ENCODE measurements around the gene ELL2. TPM values are rescaled to one million over a fixed set of nuclear protein-coding genes. Genes with fewer than 3 reads are reported as not detected.
A peak's percentile ranks its signal among the peaks of the same experiment; 100 is the strongest.

The ELL2 gene
- total and polyA plus RNA-seq, 2 of the 13 experiments (the other 11 are each of a cell fraction or from before 2014, with no cell fraction given) = 78.9 to 97.1 TPM

DNA sequence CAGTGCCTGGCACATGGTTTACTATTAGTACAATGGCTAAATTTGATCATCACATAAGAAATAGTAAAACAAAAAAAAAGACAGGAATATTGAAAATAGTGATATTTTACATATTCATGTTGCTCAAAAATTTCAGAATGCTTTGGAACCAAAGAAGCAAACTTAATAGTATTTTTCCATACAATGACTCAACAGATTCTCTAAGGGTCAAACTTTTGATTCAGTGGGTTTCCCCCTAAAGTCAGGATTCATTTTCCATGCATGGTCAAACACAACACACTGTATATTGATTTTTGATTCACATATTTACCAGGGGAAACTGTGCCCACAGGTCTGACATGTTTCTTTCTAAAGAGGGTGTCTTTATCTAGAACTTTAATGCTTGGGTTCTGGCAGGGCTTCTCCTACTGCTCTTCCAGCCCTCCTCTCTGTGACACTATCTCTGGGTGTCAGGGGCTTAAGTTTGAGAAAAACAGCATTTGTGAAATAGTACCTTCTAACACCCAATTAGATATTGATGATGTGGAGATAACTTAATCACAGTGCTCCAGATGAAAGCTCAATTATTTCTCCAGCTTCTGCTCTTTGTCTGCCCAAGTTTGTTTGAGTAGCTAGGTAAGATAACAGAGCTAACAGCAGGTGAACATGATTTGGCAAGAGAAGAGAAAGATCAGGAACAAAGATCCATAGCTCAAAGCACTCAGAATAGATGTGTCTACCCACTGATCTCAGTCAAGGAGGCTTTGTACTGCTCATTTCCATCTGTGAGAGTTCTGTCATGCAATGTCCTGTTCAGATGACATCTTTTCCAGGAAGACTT is 35.5 kb upstream of the ELL2 start (continued):
- TF ChIP-seq, protein P1, sequence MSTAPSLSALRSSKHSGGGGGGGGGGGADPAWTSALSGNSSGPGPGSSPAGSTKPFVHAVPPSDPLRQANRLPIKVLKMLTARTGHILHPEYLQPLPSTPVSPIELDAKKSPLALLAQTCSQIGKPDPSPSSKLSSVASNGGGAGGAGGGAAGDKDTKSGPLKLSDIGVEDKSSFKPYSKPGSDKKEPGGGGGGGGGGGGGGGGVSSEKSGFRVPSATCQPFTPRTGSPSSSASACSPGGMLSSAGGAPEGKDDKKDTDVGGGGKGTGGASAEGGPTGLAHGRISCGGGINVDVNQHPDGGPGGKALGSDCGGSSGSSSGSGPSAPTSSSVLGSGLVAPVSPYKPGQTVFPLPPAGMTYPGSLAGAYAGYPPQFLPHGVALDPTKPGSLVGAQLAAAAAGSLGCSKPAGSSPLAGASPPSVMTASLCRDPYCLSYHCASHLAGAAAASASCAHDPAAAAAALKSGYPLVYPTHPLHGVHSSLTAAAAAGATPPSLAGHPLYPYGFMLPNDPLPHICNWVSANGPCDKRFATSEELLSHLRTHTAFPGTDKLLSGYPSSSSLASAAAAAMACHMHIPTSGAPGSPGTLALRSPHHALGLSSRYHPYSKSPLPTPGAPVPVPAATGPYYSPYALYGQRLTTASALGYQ (CRISPR knock-in tag; IDR thresholded peaks at IDR 0.05) = no peak
- TF ChIP-seq TGIF2 (CRISPR knock-in tag; IDR thresholded peaks at IDR 0.05) (0 out of 2 replicates have a peak, but pooled peaks have one; percentile 34), SAP130 (CRISPR knock-in tag; IDR thresholded peaks at IDR 0.05; ENCODE audit: low read depth) (peak; percentile 49), ZNF552 (CRISPR knock-in tag; IDR thresholded peaks at IDR 0.05; ENCODE audit: borderline replicate concordance) (no peak), FOXJ3 (CRISPR knock-in tag; IDR thresholded peaks at IDR 0.05; ENCODE audit: borderline replicate concordance) (peak; percentile 22; the same call in 1 of the 2 replicates), FOXC1 (CRISPR knock-in tag; IDR thresholded peaks at IDR 0.05; ENCODE audit: borderline replicate concordance) (no peak), ATF7 (IDR thresholded peaks at IDR 0.05) (no peak), ATF7 (CRISPR knock-in tag; IDR thresholded peaks at IDR 0.05) (no peak), ZNF318 (CRISPR knock-in tag; IDR thresholded peaks at IDR 0.05) (no peak), ZNF224 (CRISPR knock-in tag; IDR thresholded peaks at IDR 0.05) (no peak), NR2F2 (IDR thresholded peaks at IDR 0.05; ENCODE audit: borderline replicate concordance, low read depth) (peak; percentile 31; the same call in 1 of the 2 replicates), ETV6 (CRISPR knock-in tag; conservative IDR thresholded peaks at IDR 0.05) (no peak)
- TF ChIP-seq, protein P2, sequence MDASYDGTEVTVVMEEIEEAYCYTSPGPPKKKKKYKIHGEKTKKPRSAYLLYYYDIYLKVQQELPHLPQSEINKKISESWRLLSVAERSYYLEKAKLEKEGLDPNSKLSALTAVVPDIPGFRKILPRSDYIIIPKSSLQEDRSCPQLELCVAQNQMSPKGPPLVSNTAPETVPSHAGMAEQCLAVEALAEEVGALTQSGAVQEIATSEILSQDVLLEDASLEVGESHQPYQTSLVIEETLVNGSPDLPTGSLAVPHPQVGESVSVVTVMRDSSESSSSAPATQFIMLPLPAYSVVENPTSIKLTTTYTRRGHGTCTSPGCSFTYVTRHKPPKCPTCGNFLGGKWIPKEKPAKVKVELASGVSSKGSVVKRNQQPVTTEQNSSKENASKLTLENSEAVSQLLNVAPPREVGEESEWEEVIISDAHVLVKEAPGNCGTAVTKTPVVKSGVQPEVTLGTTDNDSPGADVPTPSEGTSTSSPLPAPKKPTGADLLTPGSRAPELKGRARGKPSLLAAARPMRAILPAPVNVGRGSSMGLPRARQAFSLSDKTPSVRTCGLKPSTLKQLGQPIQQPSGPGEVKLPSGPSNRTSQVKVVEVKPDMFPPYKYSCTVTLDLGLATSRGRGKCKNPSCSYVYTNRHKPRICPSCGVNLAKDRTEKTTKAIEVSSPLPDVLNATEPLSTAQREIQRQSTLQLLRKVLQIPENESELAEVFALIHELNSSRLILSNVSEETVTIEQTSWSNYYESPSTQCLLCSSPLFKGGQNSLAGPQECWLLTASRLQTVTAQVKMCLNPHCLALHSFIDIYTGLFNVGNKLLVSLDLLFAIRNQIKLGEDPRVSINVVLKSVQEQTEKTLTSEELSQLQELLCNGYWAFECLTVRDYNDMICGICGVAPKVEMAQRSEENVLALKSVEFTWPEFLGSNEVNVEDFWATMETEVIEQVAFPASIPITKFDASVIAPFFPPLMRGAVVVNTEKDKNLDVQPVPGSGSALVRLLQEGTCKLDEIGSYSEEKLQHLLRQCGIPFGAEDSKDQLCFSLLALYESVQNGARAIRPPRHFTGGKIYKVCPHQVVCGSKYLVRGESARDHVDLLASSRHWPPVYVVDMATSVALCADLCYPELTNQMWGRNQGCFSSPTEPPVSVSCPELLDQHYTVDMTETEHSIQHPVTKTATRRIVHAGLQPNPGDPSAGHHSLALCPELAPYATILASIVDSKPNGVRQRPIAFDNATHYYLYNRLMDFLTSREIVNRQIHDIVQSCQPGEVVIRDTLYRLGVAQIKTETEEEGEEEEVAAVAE (CRISPR knock-in tag; IDR thresholded peaks at IDR 0.05; ENCODE audit: borderline replicate concordance) = no peak

All from HepG2 (cell line).